ENCODE data around the gene SDK1. TPM values are rescaled to one million over a fixed set of nuclear protein-coding genes. Genes with fewer than 3 reads are reported as not detected.

The SDK1 gene
- total and polyA plus RNA-seq, 10 of the 15 experiments (the other 5 are each of a cell fraction or from before 2014, with no cell fraction given) = 0.14 to 0.33 TPM; not detected in 8

GRCh38 chr7:3267966-3268690 is 32.9 kb upstream of the SDK1 start (continued):
- TF ChIP-seq PRDM15 (CRISPR knock-in tag; IDR thresholded peaks at IDR 0.05) = no peak

GRCh38 chr7:3270362-3270761 is 30.7 kb upstream of the SDK1 start:
- Histone ChIP-seq H2AFZ (ENCODE audit: control insufficient read depth, low read depth, low read length) (no peak overlapping the region), H3K9me3 (replicated peaks; ENCODE audit: control insufficient read depth, insufficient read depth, low read length) (no peaks in the 10 kb centered on the region; the same call in 2 of the 3 replicates), H3K27me3 (replicated peaks in 1 of 2; ENCODE audit: control insufficient read depth in 2 of 2, insufficient read depth in 2 of 2, low read length in 1 of 2) (no peaks in the 10 kb centered on the region), H3K9ac (ENCODE audit: control insufficient read depth, insufficient read depth, low read length) (no peak overlapping the region), H3K4me2 (ENCODE audit: control insufficient read depth, insufficient read depth) (no peak overlapping the region), H3K4me1 (ENCODE audit: control insufficient read depth, insufficient read depth, low read length) (no peaks in the 10 kb centered on the region), H3K27ac (ENCODE audit: control insufficient read depth, insufficient read depth) (no peak overlapping the region), H3K79me2 (ENCODE audit: control insufficient read depth, insufficient read depth, low read length) (no peaks in the 10 kb centered on the region), H3K36me3 (ENCODE audit: control insufficient read depth in 2 of 2, insufficient read depth in 2 of 2, low read length in 1 of 2) (no peaks in the 10 kb centered on the region), H4K20me1 (ENCODE audit: control insufficient read depth, insufficient read depth) (no peaks in the 10 kb centered on the region), H3K4me3 (no peak overlapping the region)
- FAIRE-seq (no peak), DNase-seq (ENCODE audit: low read depth, low spot score) (no peak), ATAC-seq (no peak)
- ChIA-PET RAD21 (ENCODE audit: unreplicated experiment) (no interaction called here), SMC1A (ENCODE audit: uncharacterized antibody, unreplicated experiment) (no interaction called here), CTCF (no interaction called here), POLR2A (no interaction called here)
- in situ Hi-C loops (cut with MboI) (no loop called here), intact Hi-C loops (cut with micrococcal nuclease; ENCODE audit: unreplicated experiment) (no loop called here)
- no TSS peak for BruUV-seq (replicated peaks)
- TF ChIP-seq ZBTB40 (IDR thresholded peaks at IDR 0.05; ENCODE audit: borderline replicate concordance) (no peak), ASH2L (IDR thresholded peaks at IDR 0.05; ENCODE audit: borderline replicate concordance, low read depth) (no peak), CHD1 (IDR thresholded peaks at IDR 0.05; ENCODE audit: low read depth, low read length) (no peak), LARP7 (IDR thresholded peaks at IDR 0.05) (no peak), SUPT20H (IDR thresholded peaks at IDR 0.05; ENCODE audit: borderline replicate concordance, control insufficient read depth, low read depth, low read length) (no peak), CEBPB (IDR thresholded peaks at IDR 0.05; ENCODE audit: borderline replicate concordance in 1 of 2, low read depth in 2 of 2, low read length in 2 of 2) (no peak), CBFB (IDR thresholded peaks at IDR 0.05; ENCODE audit: low read depth) (no peak), ZBED1 (IDR thresholded peaks at IDR 0.05; ENCODE audit: borderline replicate concordance) (no peak), STAT1 (conservative IDR thresholded peaks at IDR 0.05) (no peak), CREM (IDR thresholded peaks at IDR 0.05; ENCODE audit: low read depth) (no peak), ZNF207 (IDR thresholded peaks at IDR 0.05; ENCODE audit: borderline replicate concordance) (no peak)

Data from GM12878 (cell line).